ENCODE results near the gene CAMKV. TPM values are rescaled to one million over a fixed set of nuclear protein-coding genes. Genes with fewer than 3 reads are reported as not detected.
"Not testable (repeated sequence)": the region's sequence is repeated elsewhere in the genome, so short reads cannot be mapped to it uniquely, and the experiment has no call there.

Gene CAMKV
- 0.23 TPM in 1 of 2 replicates, not detected in the other for total RNA-seq (2014; rRNA removed; shearing (Covaris generic))
- 0.03 and 0.08 TPM in 2 replicates for polyA plus RNA-seq (2015; cell fraction: cytosol; rRNA removed)
- 0.38 and 0.43 TPM in 2 replicates for polyA plus RNA-seq (2015; cell fraction: nucleus; rRNA removed)

- DNase-seq (ENCODE audit: low read depth) = no peak
Measured at GRCh38 chr3:49869525-49870126, at the start of gene CAMKV. CAMKV (minus strand) TSS chr3:49869906; CDS start chr3:49862388, 7,518 bp downstream.

GRCh38 chr3:49917806-49918590 lies 48.3 kb upstream of the CAMKV start:
- DNase-seq (ENCODE audit: low read depth) = not testable (repeated sequence)

- no peak for DNase-seq (ENCODE audit: low read depth)
Measured at GRCh38 chr3:49916686-49917085, 47.0 kb upstream of the CAMKV start.

GRCh38 chr3:49914906-49915305 lies 45.2 kb upstream of the CAMKV start:
- DNase-seq (ENCODE audit: low read depth) = no peak

DNA sequence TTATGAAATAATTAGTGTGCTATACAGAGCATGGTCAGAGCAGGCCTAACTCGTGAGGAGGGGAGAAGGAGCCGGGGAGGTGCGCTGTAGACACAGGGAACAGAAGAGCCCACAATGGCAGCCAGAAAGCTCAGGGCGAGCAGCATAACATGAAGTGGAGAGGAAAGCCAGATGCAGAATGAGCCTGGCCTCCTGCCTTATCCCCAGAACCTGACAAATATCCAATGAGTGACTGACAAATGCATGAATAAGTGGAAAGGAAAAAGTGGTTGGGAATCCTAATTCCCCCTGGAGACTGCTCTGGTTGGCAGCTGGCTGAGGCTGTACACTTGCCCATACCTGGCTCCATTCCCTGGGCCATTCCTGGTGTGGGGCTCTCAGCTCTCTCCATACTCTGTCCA lies 43.2 kb upstream of the CAMKV start:
- DNase-seq (ENCODE audit: low read depth) = no peak

DNA sequence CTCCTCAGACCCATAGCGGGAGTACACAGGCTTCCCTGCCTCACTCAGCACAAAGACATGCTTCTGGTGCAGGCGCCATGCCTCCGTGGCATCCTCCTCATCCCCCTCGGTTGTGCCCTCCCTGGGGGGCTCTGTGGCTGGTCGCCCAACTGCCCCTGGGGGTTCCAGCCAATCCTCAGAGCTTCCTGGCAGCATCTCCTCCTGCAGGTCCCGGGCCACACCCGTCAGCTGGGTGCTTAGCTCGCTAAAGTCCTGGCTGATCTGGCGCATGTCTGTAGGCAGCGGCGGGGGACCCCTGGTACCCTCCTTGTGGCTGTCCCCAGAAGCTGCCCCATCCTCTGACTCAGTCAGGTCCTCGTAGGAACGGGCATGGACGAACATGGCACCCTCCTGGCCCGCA lies 41.9 kb upstream of the CAMKV start:
- no peak for DNase-seq (ENCODE audit: low read depth)

DNA sequence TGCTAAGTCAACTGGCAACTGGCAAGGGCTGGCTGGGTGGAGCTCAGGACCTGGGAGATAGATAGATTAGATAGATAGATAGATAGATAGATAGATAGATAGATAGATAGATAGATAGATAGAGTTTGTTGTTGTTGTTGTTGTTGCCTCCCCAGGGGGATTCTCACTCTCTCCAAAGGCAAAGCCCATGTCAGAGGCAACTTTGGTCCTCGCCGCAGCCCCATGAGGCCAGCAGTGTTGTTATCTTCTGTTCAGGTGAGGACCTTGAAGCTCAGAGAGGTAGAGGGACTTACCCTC lies 41.4 kb upstream of the CAMKV start:
- no peak for DNase-seq (ENCODE audit: low read depth)

DNA sequence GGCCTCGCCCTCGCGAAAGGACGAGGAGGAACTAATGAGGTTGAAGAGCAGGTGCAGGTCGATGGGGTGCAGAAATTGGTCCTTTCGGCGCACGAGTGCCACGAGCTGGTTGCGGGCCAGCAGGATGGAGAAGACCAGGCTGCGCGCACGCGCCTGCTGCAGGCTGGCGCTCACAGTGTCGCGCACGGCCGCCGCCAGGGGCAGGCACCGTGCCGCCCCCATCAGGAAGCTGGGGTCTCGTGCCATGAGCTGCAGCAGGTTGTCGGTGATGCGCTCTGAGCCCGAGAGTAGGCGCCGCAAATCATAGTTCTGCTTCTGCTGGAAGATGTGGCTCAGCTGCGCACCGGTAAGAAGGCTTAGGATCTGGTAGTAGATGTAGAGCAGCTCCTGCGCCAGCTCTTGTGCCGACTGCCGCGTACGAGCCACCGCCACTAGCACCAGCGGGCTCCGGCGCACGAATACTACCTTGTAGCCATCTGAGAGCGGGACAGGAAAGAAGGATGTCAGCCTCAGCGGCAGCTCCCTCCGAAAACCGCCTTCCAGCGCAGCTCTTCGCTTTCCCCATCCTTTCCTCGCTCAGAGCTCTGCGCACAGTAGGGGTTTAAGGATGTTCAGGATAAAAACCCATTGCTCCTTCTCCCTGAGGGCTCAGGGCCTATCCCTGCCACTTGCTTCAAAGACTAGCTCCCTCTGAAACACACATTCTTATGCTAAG lies 40.9 kb upstream of the CAMKV start:
- DNase-seq (ENCODE audit: low read depth) = no peak

GRCh38 chr3:49908373-49909199 lies 38.9 kb upstream of the CAMKV start:
- DNase-seq (ENCODE audit: low read depth) = no peak

- DNase-seq (ENCODE audit: low read depth) = peak; percentile 57
Measured at GRCh38 chr3:49906073-49906743, 36.5 kb upstream of the CAMKV start.

DNA sequence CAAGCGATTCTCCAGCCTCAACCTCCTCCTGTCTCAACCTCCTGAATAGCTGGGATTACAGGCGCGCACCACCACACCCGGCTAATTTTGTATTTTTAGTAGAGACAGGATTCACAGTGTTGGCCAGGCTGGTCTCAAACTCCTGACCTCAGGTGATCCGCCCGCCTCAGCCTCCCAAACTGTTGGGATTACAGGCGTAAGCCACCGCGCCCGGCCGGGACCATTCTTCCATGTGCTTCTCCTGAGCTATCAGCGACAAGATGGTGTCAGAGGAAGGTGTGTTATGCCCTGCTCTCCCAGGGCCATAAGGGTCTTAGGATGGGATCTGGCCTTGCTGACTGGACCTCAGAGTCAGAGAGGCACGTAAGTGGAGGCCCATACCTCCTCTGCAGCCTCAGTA lies 34.7 kb upstream of the CAMKV start:
- not testable (repeated sequence) for DNase-seq (ENCODE audit: low read depth)

- no peak for DNase-seq (ENCODE audit: low read depth)
Measured at GRCh38 chr3:49903451-49904424, 34.0 kb upstream of the CAMKV start, which contains the start of gene MST1R. MST1R (minus strand) TSS chr3:49903873; CDS start chr3:49903609, 264 bp downstream.

DNA sequence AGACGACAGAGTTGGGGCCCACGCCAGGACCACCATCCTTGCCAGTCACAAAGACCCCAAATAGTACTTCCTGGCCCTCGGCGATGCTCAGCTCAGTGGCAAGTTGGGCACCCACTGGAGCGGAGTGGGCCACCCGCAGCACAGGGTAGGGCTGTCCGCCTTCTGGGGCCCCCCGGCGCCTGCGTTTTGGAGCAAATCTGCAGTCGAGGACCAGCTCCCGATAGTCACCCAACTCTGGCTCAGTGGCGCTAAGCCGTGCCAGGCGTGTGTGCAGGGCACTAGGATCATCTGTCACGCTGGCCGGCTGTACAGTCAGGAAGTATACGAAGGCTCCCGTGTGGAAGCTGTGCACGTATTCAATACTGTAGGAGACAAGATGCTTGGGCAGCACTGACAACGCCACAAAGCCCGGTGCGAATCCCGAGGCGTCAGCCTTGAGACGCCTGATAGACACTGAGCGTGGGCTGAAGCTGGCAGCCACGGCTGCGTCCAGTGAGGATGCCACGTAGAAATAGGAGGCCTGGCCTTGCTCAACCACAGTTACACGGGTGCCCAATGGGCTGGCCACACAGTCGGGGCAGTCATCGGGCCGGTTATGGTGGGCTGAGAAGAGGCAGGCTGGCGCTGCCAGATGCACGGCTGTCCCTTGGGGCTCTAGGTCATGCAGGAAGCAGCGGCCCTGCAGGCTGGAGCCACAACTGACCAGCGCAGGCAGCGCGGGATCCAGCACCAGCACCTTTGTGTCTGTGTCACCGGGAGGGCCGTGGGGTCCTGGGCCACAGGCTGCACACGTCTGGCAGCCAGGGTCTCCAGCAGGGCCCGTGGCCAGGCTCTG lies 33.0 kb upstream of the CAMKV start:
- DNase-seq (ENCODE audit: low read depth) = no peak

- DNase-seq (ENCODE audit: low read depth) = no peak
Measured at GRCh38 chr3:49901366-49902339, 31.9 kb upstream of the CAMKV start.

- DNase-seq (ENCODE audit: low read depth) = peak; percentile 86
Measured at GRCh38 chr3:49900491-49901153, 30.9 kb upstream of the CAMKV start.

GRCh38 chr3:49899815-49900214 lies 30.1 kb upstream of the CAMKV start:
- DNase-seq (ENCODE audit: low read depth) = peak; percentile 15

DNA sequence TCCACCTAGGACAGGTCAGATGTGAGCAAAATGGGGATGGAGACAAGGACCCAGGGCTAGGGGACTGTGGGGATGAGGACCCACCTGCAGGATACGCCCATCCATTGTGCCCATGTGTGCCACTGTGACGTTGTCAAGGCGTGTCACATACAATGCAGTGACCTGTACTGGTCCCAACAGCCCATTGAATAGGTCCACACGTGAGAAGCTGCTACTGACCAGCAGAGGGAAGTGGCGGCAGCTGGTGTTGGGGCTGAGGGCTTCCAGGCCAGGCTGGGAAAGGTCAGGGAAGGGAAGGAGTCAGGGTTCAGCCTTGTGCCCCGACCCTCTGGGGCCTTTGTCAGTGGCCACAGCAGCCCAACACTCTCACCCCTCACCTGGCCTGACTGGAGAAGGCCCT lies 29.3 kb upstream of the CAMKV start:
- DNase-seq (ENCODE audit: low read depth) = no peak

All from HT1080 (cell line).